ENCODE measurements around the gene CSF3R. TPM values are rescaled to one million over a fixed set of nuclear protein-coding genes. Genes with fewer than 3 reads are reported as not detected.
A peak's percentile ranks its signal among the peaks of the same experiment; 100 is the strongest.

Gene CSF3R
- polyA plus RNA-seq, 3 donors, result 270 to 1,537 (median 447) TPM

GRCh38 chr1:36471830-36472641, 10.7 kb downstream of the CSF3R start:
- no peak overlapping the region for H3K4me3 ChIP-seq (replicated peaks in 1 of 3; ENCODE audit: low read depth in 2 of 3, low read length in 3 of 3)
- no peaks in the 10 kb centered on the region for H3K27me3 ChIP-seq (ENCODE audit: control insufficient read depth in 2 of 2, insufficient read depth in 2 of 2, low read length in 2 of 2)
- no peak overlapping the region for H3K4me2 ChIP-seq (replicated peaks; ENCODE audit: extremely low read depth, low read length, poor library complexity, severe bottlenecking)
- WGBS (ENCODE audit: insufficient coverage), result 96% methylated on average over 15 of the region's 22 CpGs
- H3K4me1 Mint-ChIP-seq, result peaks cover 2% of the 10 kb centered on the region
- peaks cover 11% of the 10 kb centered on the region for H3K79me2 ChIP-seq (ENCODE audit: insufficient read depth, low read length)
- H3K4me1 ChIP-seq (ENCODE audit: control insufficient read depth in 1 of 2, insufficient read depth in 2 of 2, low read length in 2 of 2), result no peaks in the 10 kb centered on the region
- peaks cover 95 to 100% of the 10 kb centered on the region in 2 donors for H3K36me3 ChIP-seq (replicated peaks in 1 of 2; ENCODE audit: control insufficient read depth in 1 of 2, insufficient read depth in 2 of 2, low read length in 2 of 2)
- no peak overlapping the region for H3K27ac Mint-ChIP-seq
- H3K36me3 Mint-ChIP-seq, result peaks cover 83 to 99% of the 10 kb centered on the region in 2 donors
- H4K20me1 ChIP-seq (ENCODE audit: insufficient read depth, low read length), result peaks cover 68% of the 10 kb centered on the region
- no peak overlapping the region for H2AFZ ChIP-seq (ENCODE audit: insufficient read depth, low read depth, low read length, poor library complexity, severe bottlenecking)
- no peak overlapping the region for H3K4me3 Mint-ChIP-seq
- intact Hi-C loops (cut with micrococcal nuclease), result no loop called here
- H3K9me3 ChIP-seq (replicated peaks in 1 of 2; ENCODE audit: control insufficient read depth in 1 of 2, insufficient read depth in 1 of 2, low read length in 2 of 2), result no peaks in the 10 kb centered on the region
- H3K9me3 Mint-ChIP-seq, result no peaks in the 10 kb centered on the region
- TF ChIP-seq CTCF (IDR thresholded peaks at IDR 0.05), result no peak
- DNase-seq, result no peak
- H3K27ac ChIP-seq (ENCODE audit: low read depth in 1 of 2, low read length in 2 of 2), result peak overlapping the region in 1 of 2 donors; percentile 45
- no peak overlapping the region for H3K9ac ChIP-seq (ENCODE audit: insufficient read depth, low read length, poor library complexity, severe bottlenecking)
- peaks cover 0 to 3% (median 0%) of the 10 kb centered on the region in 3 donors for H3K27me3 Mint-ChIP-seq (ENCODE audit: low read depth in 3 of 3)

- H3K27ac ChIP-seq (ENCODE audit: low read depth in 1 of 2, low read length in 2 of 2), result peak overlapping the region in 1 of 2 donors; percentile 64
- H3K27me3 ChIP-seq (ENCODE audit: control insufficient read depth in 2 of 2, insufficient read depth in 2 of 2, low read length in 2 of 2), result no peaks in the 10 kb centered on the region
- H3K79me2 ChIP-seq (ENCODE audit: insufficient read depth, low read length), result no peaks in the 10 kb centered on the region
- H4K20me1 ChIP-seq (ENCODE audit: insufficient read depth, low read length), result peaks cover 42% of the 10 kb centered on the region
- peaks cover 0 to 3% (median 2%) of the 10 kb centered on the region in 3 donors for H3K27me3 Mint-ChIP-seq (ENCODE audit: low read depth in 3 of 3)
- WGBS (ENCODE audit: insufficient coverage), result 100% methylated on average over 1 of the region's 2 CpGs
- H3K9me3 Mint-ChIP-seq, result no peaks in the 10 kb centered on the region
- no peak for DNase-seq
- no peak for TF ChIP-seq CTCF (IDR thresholded peaks at IDR 0.05)
- no peak overlapping the region for H3K4me3 Mint-ChIP-seq
- H3K4me1 ChIP-seq (ENCODE audit: control insufficient read depth in 1 of 2, insufficient read depth in 2 of 2, low read length in 2 of 2), result peaks cover 23 to 24% of the 10 kb centered on the region in 2 donors
- peaks cover 67 to 87% of the 10 kb centered on the region in 2 donors for H3K36me3 Mint-ChIP-seq
- no peak overlapping the region for H3K9ac ChIP-seq (ENCODE audit: insufficient read depth, low read length, poor library complexity, severe bottlenecking)
- no peak overlapping the region for H2AFZ ChIP-seq (ENCODE audit: insufficient read depth, low read depth, low read length, poor library complexity, severe bottlenecking)
- peaks cover 74 to 83% of the 10 kb centered on the region in 2 donors for H3K36me3 ChIP-seq (replicated peaks in 1 of 2; ENCODE audit: control insufficient read depth in 1 of 2, insufficient read depth in 2 of 2, low read length in 2 of 2)
- H3K4me2 ChIP-seq (replicated peaks; ENCODE audit: extremely low read depth, low read length, poor library complexity, severe bottlenecking), result no peak overlapping the region
- no peak overlapping the region for H3K4me3 ChIP-seq (replicated peaks in 1 of 3; ENCODE audit: low read depth in 2 of 3, low read length in 3 of 3)
- no peaks in the 10 kb centered on the region for H3K9me3 ChIP-seq (replicated peaks in 1 of 2; ENCODE audit: control insufficient read depth in 1 of 2, insufficient read depth in 1 of 2, low read length in 2 of 2)
- intact Hi-C loops (cut with micrococcal nuclease), result no loop called here
- H3K4me1 Mint-ChIP-seq, result peaks cover 26% of the 10 kb centered on the region
- H3K27ac Mint-ChIP-seq, result peak overlapping the region in 6 of 7 donors; percentile 6 to 68 (median 42)
Observed at GRCh38 chr1:36469163-36469562, 13.6 kb downstream of the CSF3R start.
